Nucleus accumbens (tissue), 56 donors: ENCODE measurements around the gene MCM3AP.

Experiments used
- DNase-seq, 56 donors: peaks; one replicate each; lab custom pipeline; 2025; lab: John Stamatoyannopoulos, UW

MCM3AP gene

DNA sequence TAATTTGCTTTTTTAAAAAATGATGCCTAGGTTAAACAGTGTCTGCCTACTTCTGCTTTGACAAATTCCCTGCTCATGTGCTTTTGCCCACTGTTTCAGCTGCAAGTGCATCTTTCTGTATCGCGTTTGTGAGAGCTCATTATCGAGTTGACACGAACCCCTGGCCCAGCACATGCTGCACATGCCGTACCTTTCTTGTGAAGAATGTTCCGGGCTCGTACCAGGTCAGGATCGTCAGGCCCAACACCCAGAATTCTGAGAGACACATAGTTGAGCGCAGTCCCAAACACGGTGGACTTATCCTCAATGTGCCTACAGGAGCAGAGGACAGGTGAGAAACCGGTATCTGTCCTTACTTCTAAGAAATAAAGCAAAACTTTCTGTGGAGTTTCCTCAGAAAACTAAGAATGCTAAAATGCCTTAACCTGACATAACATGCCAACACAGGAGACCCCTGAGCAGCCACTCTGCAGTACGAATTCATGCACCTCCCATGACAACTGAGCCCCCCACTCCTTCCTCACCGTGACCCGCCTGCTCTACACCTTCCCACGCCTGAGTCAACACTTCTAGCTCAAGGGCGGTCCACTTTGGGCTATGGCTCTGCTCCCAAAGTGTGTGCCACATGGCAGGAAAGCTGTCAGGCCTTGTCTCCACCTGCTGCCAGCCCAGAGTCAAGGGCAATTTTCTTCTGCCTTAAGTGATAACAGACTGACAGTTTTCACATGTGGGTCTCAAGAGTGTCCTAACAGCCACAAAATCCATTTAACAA is 63.6 kb downstream of the MCM3AP start:
- DNase-seq, result no peak

- no peak for DNase-seq
Measured at GRCh38 chr21:46220847-46221246, 64.6 kb downstream of the MCM3AP start.

- no peak for DNase-seq
Measured at GRCh38 chr21:46220275-46220810, 65.1 kb downstream of the MCM3AP start.

GRCh38 chr21:46219591-46220239 is 65.7 kb downstream of the MCM3AP start:
- DNase-seq, result peak in 4 of 56 donors; percentile 9 to 60 (median 27)

DNA sequence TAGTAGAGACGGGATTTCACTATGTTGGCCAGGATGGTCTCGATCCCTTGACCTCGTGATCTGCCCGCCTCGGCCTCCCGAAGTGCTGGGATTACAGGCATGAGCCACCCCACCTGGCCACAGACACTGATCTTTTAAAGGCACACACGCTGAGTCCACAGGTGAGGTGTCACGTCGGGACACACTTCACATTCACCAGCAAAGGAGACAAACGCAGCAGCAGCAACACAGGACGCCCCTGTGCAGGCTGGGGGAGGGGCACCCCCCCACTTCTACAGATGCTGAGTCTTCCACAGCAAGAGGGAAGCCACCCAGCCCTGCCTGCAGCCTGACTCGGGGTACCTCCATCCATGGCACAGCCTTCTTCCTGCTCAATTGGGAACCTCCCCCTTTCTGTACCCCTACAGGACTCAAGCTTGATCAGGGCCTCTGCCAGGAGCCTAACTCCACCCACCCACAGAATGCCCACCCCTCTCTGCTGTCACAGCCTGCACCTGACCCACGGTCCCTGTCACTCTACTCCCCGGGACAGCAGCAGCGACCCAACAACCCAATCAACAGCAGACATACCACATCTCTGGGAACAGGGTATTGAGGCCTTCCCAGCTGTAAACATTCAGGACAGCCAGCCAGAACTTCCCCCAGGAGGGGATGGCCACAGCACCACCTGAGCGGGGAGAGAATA is 66.4 kb downstream of the MCM3AP start:
- no peak for DNase-seq

DNA sequence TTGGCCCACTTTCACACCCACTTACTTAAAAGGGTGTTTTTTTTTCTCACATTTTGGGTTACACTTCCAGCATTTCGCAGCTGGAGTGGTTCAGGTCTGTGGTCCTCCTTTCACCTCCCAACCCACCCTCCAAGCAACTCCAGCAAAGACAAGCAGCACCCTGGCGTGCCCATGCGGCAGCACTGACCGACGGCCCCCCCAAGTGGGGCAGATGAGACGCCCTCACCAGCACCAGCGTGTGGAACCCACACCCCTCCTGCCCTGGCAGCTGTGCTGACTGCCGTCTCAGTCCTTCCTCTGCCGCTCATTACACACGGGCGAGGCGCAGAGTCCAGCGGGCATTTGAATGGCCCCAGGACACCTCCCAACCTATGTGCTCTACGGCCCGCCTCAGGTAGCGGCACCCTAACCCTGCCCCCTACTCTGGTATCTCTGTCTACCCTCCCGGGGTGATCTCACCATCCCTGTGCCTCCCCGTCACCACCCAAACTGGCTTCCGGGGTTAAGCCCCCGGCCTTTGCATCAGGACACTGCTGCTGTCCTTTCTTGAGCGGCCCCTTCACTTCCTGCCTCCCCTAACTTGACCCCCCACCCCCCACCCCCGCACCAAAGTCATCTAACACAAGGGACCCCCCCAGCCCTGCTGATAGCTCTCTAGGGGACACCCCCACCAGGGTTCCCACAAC is 67.8 kb downstream of the MCM3AP start:
- no peak for DNase-seq

- DNase-seq, result no peak
Measured at GRCh38 chr21:46216132-46216747, 69.2 kb downstream of the MCM3AP start.

DNA sequence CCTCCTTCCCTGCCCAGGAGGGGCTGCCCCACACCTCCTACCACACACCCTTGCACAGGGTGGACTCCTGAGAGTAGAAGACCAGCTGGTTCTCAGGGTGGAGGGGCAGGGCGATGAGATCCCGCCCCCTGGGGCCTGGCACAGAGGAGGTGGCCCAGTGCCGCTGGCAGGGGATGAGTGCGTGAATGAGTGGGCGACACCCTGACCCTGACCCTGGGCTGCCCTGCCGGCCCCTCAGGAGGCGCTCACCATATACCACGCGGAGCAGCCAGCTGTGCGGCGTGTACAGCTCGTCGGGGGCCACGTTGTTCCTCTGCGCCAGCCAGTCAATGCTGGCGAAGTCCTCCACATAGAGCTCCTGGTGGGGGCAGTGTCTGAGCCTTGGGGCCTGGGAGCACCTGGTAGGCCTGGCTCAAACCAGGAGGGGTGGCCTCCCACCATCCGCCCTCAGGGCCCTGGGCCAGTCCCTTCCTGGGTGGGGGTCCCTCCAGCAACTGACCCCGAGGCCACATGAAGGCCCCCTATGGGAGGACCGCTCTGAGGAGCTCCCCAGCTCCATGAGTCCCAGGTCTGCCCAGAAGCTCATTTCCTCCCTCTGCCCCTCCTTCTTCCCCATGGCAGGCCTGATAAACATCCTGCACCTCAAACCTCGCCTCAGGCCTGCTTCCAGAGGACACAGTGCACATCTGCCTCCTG is 69.8 kb downstream of the MCM3AP start:
- no peak for DNase-seq

- no peak for DNase-seq
Measured at GRCh38 chr21:46214478-46215340, 70.7 kb downstream of the MCM3AP start.

DNA sequence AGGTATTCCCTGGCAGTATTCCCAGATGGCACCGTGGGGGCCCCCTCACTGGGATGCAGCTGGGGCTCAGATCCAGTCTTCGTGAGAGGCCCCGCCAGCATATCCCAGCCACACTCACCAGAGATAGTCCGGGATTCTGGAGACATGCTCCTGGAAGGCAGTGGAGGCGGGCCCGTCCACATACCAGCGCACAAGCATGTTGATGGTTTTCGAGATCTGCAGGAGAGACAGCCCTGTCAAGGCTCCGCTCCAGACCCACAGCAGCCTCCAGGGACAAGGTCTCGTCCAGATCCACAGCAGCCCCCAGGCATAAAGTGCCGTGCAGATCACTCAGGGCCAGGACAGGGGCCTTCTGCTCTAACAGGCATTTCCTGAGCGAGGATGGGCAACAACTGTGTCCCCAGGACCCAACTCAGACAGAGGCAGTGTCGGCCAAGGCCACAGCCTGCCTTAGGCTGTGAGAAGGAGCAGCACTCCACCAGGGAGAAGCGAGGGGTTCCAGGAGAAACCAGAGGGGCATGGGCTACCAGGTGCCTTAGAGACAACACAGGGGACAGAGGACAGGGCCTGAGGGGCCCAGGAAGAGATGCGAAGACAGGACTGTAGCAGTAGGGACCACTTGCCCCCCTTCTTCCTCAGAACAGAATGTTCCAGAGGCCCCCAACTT is 71.7 kb downstream of the MCM3AP start:
- DNase-seq, result no peak

GRCh38 chr21:46212721-46213484 is 72.5 kb downstream of the MCM3AP start:
- DNase-seq, result no peak

DNA sequence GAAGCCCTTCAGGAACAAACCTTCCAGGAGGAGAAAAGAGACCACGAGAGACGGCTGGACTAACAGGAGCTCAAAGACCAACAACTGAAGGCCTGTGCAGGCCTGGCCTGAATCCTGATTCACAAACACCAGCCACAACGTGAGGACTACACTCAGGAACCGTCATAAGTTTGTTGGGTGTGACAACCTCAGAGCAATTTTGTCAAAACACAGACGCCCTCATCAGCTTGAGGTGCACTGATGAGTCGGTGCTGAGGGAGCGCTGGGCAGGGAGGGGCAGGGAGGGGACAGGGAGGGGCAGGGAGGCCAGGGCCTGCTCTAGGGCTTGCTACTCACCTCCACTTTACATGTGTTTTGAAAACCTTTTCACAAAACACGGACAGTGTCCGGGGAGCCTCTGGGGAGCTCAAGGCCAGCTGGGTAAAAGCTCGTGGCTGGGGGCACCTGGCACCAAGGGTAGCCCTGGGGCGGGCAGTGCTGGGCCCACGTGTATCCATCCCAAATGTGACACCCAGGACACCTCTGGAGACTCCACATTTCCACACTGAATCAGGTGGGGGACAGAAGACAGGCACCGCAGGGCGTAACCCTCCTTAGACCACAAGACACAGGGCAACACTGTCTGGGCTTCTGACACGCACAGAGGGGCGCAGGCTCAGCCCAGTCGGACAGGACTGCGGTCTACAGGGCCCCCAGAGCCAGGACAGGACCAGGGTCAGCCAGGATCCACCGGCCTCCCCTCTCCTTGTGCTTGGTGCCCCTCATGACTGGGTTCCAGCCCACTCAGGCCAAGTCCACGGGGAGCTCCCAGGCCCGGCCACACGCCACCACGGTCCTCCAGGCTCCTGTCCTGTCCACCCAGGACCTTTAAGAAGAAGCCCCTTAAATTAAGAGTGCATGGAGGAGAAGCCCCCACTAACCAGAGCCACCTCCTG is 73.4 kb downstream of the MCM3AP start:
- DNase-seq, result no peak

DNA sequence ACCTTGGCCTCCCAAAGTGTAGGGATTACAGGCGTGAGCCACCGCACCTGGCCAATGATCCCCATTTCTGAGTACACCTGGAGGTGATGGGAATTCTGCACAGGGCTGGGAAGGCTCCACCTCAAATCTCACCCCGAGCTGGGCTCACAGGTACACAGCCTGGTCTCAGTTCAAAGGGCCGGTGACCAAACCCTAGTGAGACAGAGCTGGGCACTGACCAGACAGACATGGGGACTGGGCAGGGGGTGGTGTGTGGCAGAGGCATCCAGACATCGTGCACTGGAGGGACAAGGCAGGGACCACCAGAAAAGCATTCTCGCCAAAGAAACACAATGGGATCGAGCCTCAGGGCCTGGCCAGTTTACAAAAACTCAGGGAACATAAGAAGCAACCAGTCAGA is 74.0 kb downstream of the MCM3AP start:
- DNase-seq, result no peak

DNA sequence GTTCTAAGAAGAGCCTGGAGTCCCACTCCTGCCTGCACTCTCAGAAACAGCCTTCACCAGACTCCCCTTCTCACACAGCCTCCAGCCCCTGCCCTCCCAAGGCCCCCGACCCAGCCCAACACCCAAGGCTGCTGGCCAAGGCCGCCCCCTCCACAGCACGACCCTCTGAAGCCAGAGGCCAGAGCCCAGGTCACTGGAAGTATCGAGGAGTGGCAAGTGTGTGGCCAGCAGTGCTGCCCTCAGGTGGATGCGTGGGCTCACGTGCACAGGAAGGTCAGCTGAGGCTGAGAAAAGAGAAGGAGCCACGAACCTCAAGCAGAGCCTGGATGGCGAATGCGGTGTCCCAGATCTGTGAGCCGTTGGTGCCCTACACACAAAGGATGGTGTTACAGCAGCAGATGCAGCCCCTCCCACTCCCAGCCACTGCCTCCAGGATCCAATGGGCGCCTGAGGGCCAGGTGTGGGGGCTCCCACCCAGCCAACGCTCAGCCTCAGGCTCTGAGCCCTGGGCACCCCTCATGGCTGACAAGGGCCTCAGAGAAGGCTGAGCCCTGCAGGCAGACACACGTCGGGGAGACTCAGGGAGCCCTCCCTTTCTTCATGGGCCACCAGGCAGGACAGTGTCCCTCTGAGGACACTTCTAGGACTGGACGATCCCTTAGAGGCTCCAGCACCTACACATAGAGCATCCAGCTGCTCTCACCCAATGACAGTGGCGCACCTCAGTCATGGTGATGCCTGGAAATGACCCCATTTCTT is 74.9 kb downstream of the MCM3AP start:
- no peak for DNase-seq
